HG02943 (cell line): ENCODE measurements around the gene FCRL5.
"Not testable (repeated sequence)": the region's sequence is repeated elsewhere in the genome, so short reads cannot be mapped to it uniquely, and the experiment has no call there.

Experiments used
- ATAC-seq: cut with Tn5 transposase; IDR thresholded peaks from one replicate; pipeline ENCODE4 v1.9.1; 2021; ENCODE audit warnings: mild to moderate bottlenecking, low read depth, moderate library complexity; ENCODE audit not compliant: unreplicated experiment

The FCRL5 gene

DNA sequence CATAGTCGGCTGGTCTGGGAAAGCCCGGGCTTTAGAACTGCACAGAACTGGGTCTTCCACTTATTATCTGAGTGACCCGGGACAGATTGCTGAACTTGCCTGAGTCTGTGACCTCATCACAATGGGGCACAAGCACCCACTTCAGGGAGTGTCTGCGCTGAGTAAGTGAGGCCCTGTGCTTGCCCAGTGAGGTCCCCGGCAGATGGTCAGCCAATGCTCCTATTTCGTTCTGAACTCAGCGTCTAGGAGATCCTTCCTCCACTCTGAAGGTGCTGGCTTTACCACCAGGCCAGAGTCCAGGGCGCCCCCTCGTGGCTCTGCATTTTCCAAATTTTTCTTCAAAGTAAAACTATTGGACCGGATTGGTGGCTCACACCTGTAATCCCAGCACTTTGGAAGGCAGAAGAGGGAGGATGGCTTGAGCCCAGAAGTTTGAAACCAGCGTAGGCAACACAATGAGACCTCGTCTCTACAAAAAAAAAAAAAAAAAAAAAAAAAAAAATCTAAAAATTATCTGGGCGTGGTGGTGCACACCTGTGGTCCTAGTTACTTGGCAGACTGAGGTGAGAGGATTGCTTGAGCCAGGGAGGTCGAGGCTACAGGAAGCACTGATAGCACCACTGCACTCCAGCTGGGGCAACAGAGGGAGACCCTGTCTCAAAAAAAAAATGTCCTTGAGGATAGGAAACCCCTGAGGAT is 61.7 kb downstream of the FCRL5 start:
- no peak for ATAC-seq

GRCh38 chr1:157488156-157488555 is 64.2 kb downstream of the FCRL5 start:
- no peak for ATAC-seq

- no peak for ATAC-seq
Observed at GRCh38 chr1:157487504-157487903, 64.8 kb downstream of the FCRL5 start.

- ATAC-seq: no peak
Observed at GRCh38 chr1:157487096-157487495, 65.2 kb downstream of the FCRL5 start.

DNA sequence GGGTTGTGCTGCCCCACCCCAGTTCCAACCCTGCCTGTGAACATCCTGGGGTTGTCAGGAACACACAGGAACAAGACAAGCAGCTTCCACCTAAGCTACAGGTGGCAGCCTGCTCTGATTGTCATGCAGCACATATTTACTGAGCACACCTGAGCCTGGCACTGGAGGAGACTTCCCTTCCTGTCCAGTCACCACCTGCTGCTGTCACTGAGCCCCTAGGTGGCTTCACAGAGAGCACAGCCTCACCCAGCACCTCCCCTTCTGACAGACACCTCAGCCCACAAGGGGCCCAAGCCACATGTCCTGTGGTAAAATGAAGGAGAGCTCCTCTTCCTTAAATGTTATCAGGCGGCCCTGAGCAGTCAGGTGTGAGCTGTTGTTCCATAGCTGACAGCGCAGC is 65.9 kb downstream of the FCRL5 start:
- not testable (repeated sequence) for ATAC-seq

GRCh38 chr1:157485793-157486192 is 66.5 kb downstream of the FCRL5 start:
- ATAC-seq: no peak

DNA sequence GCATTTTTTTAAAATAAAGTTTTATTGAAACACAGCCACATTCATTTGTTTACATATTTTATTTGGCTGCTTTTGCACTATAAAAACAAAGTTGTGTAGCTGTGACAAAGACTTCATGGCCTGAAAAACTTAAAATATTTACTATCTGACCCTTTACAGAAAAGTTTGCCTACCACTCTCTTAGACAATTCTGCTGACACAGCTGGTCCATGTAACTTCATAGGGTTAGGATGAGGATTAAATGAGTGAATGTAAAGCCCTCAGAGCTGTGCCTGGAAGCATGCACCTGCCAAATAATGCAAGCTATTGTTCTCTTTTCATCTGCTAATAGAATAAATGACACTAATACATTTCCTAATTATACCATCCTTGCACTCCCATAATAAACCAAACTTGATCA is 67.7 kb downstream of the FCRL5 start:
- ATAC-seq: no peak

GRCh38 chr1:157483635-157484034 is 68.7 kb downstream of the FCRL5 start:
- ATAC-seq: no peak

DNA sequence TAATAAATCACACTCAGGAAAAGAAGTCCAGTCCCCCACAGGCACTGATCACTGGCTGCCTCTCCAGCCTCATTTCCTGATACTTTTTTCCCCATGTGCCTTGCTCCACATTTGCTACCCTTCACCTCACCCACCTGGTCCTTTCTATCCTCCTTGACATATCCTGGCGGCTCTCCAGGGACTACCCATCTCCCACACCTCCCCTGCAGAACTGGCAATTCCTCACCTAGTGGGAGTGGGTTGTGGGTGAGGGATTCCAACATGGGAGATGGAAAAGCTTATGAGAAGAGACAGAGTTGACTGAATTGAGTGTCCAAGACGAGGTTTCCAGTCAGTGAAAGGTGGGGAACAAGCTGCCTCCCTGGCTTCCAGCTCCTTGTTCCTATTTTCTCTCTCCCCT is 69.6 kb downstream of the FCRL5 start:
- ATAC-seq: no peak

- ATAC-seq: no peak
Observed at GRCh38 chr1:157482174-157482573, 70.1 kb downstream of the FCRL5 start.

- ATAC-seq: no peak
Observed at GRCh38 chr1:157478030-157478429, 74.3 kb downstream of the FCRL5 start.

DNA sequence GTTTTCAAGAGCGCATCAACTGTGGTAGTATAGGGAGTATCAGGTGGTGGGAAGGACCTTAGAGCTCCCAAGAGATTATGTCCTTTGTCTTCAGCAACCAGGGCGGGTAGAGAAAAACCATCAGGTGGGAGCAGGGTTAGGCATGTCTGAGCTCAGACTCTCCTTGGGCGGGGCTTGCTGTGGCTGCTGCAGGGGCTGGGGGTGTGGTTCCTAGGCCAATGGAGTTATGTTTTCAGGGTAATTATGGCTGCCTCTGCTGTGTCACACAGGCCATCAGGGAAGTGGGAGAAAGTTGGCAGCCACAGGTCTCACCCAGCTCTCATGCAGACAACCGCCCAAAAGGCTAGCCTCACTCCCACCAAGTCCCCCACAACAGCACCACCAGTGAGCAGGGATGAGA is 74.9 kb downstream of the FCRL5 start:
- no peak for ATAC-seq

DNA sequence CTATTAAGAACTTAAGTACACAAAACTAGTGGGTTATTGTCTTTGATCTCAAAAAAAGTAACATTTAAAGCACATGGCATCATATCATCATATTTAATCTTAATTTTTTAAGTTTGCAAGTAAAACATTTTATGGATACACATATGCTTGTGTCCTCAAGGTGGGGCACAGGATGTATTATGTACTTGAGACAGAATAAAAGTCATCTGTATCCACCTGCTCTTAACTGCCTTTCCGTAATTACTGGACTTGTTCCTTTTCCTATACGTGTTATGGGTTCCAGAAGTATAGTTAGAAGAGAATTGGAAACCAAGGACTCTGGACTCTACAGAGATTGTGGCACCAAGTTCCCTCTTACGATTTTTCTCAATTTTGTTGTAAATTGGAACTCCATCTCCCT is 79.4 kb downstream of the FCRL5 start:
- no peak for ATAC-seq

- ATAC-seq: no peak
Observed at GRCh38 chr1:157472056-157472701, 80.1 kb downstream of the FCRL5 start.

- ATAC-seq: no peak
Observed at GRCh38 chr1:157471531-157471930, 80.8 kb downstream of the FCRL5 start.

GRCh38 chr1:157469752-157470675 is 82.3 kb downstream of the FCRL5 start:
- ATAC-seq: no peak

GRCh38 chr1:157469300-157469699 is 83.0 kb downstream of the FCRL5 start:
- ATAC-seq: no peak

DNA sequence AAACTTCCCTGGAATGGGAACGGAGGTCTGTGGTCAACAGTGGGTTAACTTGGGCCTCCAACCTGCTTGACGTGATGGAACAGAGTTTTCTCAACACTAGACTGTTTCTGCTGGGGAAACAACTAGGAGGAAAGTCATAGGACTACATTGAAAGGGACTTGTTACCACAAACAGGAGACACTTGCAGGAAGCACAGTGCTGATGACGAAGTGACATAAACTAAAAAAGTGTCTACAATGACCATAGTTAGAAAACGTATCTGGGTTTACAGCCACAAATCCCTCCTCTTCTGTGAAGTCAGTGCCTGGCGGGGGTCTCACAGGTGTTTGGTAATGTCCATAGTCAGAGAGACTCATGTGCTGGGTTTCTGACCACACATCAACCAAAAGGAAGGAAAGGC is 86.3 kb downstream of the FCRL5 start:
- no peak for ATAC-seq
